ENCODE data around the gene BEX1. TPM values are rescaled to one million over a fixed set of nuclear protein-coding genes. Genes with fewer than 3 reads are reported as not detected.

Gene BEX1
- total and polyA plus RNA-seq, 9 of the 15 experiments (the other 6 are each of a cell fraction or from before 2014, with no cell fraction given), result not detected

GRCh38 chrX:103099691-103100090 is 35.7 kb upstream of the BEX1 start:
- no peak overlapping the region for H3K9ac ChIP-seq (ENCODE audit: insufficient read depth in 1 of 2, low read depth in 2 of 2, low read length in 2 of 2)
- FAIRE-seq (no peak), DNase-seq (ENCODE audit: extremely low read depth in 1 of 4, low spot score in 3 of 4) (no peak), ATAC-seq (no peak)
- no peak overlapping the region for H3K27ac ChIP-seq (ENCODE audit: extremely low read depth, low read depth, low read length)
- no peaks in the 10 kb centered on the region for H3K9me1 ChIP-seq (ENCODE audit: control insufficient read depth, insufficient read depth, low read length)
- in situ Hi-C loops (cut with MboI) (no loop called here), intact Hi-C loops (cut with micrococcal nuclease) (loop anchor here (5.0 kb wide), 1 partner anchor 58 kb away; no protein-coding TSS in a partner anchor)
- no peaks in the 10 kb centered on the region for H3K79me2 ChIP-seq (ENCODE audit: control insufficient read depth, insufficient read depth, low read length)
- no peak overlapping the region for H2AFZ ChIP-seq (ENCODE audit: low read depth, low read length)
- H3K4me1 ChIP-seq (replicated peaks in 1 of 2; ENCODE audit: control insufficient read depth in 2 of 2, insufficient read depth in 2 of 2, low read length in 2 of 2), result peaks cover 7 to 19% of the 10 kb centered on the region in 2 experiments; a peak in 3 of 5 replicates
- no peak overlapping the region for H3K4me2 ChIP-seq (ENCODE audit: insufficient read depth, low read length)
- BruUV-seq (replicated peaks), result no TSS peak
- H3K9me3 ChIP-seq (replicated peaks; ENCODE audit: control insufficient read depth, insufficient read depth, low read depth, low read length), result no peaks in the 10 kb centered on the region
- H3K4me3 ChIP-seq, result no peak overlapping the region
- H3K36me3 ChIP-seq (ENCODE audit: control insufficient read depth, insufficient read depth, low read length), result no peaks in the 10 kb centered on the region
- POLR2A ChIA-PET, result interaction anchor here (0.6 kb wide), 1 partner anchor 19 kb away, joined by 3 read pairs; no protein-coding TSS in a partner anchor
- WGBS (ENCODE audit: insufficient coverage, low coverage, missing lambda C conversion rate), result 31% methylated on average over 3 of the region's 4 CpGs
- H3K27me3 ChIP-seq (ENCODE audit: control insufficient read depth in 2 of 2, insufficient read depth in 2 of 2, low read length in 2 of 2), result no peaks in the 10 kb centered on the region
- no peaks in the 10 kb centered on the region for H4K20me1 ChIP-seq (replicated peaks; ENCODE audit: control insufficient read depth, insufficient read depth, low read length)
- CTCF ChIA-PET (ENCODE audit: low intra/inter-chr PET ratio), result no interaction called here
- TF ChIP-seq CEBPB (tag; IDR thresholded peaks at IDR 0.05) (no peak), ARID2 (IDR thresholded peaks at IDR 0.05) (no peak), CGGBP1 (CRISPR knock-in tag; IDR thresholded peaks at IDR 0.05) (no peak), ZNF785 (CRISPR knock-in tag; IDR thresholded peaks at IDR 0.05) (no peak), YY1 (IDR thresholded peaks at IDR 0.05; ENCODE audit: borderline replicate concordance in 1 of 3, control insufficient read depth in 1 of 3, extremely low read depth in 1 of 3, insufficient read depth in 3 of 3, insufficient read length in 1 of 3, insufficient replicate concordance in 2 of 3, low read depth in 1 of 3, low read length in 2 of 3) (no peak), KDM5B (IDR thresholded peaks at IDR 0.05; ENCODE audit: insufficient replicate concordance, low read depth, low read length) (no peak), MYBL2 (IDR thresholded peaks at IDR 0.05; ENCODE audit: low read depth) (no peak), MYBL2 (CRISPR knock-in tag; IDR thresholded peaks at IDR 0.05; ENCODE audit: borderline replicate concordance) (no peak)
- TF ChIP-seq, protein P1, sequence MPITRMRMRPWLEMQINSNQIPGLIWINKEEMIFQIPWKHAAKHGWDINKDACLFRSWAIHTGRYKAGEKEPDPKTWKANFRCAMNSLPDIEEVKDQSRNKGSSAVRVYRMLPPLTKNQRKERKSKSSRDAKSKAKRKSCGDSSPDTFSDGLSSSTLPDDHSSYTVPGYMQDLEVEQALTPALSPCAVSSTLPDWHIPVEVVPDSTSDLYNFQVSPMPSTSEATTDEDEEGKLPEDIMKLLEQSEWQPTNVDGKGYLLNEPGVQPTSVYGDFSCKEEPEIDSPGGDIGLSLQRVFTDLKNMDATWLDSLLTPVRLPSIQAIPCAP (CRISPR knock-in tag; IDR thresholded peaks at IDR 0.05; ENCODE audit: borderline replicate concordance), result no peak
- TF ChIP-seq, protein P2, sequence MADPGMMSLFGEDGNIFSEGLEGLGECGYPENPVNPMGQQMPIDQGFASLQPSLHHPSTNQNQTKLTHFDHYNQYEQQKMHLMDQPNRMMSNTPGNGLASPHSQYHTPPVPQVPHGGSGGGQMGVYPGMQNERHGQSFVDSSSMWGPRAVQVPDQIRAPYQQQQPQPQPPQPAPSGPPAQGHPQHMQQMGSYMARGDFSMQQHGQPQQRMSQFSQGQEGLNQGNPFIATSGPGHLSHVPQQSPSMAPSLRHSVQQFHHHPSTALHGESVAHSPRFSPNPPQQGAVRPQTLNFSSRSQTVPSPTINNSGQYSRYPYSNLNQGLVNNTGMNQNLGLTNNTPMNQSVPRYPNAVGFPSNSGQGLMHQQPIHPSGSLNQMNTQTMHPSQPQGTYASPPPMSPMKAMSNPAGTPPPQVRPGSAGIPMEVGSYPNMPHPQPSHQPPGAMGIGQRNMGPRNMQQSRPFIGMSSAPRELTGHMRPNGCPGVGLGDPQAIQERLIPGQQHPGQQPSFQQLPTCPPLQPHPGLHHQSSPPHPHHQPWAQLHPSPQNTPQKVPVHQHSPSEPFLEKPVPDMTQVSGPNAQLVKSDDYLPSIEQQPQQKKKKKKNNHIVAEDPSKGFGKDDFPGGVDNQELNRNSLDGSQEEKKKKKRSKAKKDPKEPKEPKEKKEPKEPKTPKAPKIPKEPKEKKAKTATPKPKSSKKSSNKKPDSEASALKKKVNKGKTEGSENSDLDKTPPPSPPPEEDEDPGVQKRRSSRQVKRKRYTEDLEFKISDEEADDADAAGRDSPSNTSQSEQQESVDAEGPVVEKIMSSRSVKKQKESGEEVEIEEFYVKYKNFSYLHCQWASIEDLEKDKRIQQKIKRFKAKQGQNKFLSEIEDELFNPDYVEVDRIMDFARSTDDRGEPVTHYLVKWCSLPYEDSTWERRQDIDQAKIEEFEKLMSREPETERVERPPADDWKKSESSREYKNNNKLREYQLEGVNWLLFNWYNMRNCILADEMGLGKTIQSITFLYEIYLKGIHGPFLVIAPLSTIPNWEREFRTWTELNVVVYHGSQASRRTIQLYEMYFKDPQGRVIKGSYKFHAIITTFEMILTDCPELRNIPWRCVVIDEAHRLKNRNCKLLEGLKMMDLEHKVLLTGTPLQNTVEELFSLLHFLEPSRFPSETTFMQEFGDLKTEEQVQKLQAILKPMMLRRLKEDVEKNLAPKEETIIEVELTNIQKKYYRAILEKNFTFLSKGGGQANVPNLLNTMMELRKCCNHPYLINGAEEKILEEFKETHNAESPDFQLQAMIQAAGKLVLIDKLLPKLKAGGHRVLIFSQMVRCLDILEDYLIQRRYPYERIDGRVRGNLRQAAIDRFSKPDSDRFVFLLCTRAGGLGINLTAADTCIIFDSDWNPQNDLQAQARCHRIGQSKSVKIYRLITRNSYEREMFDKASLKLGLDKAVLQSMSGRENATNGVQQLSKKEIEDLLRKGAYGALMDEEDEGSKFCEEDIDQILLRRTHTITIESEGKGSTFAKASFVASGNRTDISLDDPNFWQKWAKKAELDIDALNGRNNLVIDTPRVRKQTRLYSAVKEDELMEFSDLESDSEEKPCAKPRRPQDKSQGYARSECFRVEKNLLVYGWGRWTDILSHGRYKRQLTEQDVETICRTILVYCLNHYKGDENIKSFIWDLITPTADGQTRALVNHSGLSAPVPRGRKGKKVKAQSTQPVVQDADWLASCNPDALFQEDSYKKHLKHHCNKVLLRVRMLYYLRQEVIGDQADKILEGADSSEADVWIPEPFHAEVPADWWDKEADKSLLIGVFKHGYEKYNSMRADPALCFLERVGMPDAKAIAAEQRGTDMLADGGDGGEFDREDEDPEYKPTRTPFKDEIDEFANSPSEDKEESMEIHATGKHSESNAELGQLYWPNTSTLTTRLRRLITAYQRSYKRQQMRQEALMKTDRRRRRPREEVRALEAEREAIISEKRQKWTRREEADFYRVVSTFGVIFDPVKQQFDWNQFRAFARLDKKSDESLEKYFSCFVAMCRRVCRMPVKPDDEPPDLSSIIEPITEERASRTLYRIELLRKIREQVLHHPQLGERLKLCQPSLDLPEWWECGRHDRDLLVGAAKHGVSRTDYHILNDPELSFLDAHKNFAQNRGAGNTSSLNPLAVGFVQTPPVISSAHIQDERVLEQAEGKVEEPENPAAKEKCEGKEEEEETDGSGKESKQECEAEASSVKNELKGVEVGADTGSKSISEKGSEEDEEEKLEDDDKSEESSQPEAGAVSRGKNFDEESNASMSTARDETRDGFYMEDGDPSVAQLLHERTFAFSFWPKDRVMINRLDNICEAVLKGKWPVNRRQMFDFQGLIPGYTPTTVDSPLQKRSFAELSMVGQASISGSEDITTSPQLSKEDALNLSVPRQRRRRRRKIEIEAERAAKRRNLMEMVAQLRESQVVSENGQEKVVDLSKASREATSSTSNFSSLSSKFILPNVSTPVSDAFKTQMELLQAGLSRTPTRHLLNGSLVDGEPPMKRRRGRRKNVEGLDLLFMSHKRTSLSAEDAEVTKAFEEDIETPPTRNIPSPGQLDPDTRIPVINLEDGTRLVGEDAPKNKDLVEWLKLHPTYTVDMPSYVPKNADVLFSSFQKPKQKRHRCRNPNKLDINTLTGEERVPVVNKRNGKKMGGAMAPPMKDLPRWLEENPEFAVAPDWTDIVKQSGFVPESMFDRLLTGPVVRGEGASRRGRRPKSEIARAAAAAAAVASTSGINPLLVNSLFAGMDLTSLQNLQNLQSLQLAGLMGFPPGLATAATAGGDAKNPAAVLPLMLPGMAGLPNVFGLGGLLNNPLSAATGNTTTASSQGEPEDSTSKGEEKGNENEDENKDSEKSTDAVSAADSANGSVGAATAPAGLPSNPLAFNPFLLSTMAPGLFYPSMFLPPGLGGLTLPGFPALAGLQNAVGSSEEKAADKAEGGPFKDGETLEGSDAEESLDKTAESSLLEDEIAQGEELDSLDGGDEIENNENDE (IDR thresholded peaks at IDR 0.05; ENCODE audit: low read depth, low read length), result no peak
